Ovary (tissue), 9 donors: ENCODE data around the gene PRDM7. TPM values are rescaled to one million over a fixed set of nuclear protein-coding genes. Genes with fewer than 3 reads are reported as not detected.

Experiments used
- DNase-seq, 5 donors: peaks; one replicate each; pipeline ENCODE4 v3.0.0-alpha.2; 2019 to 2020
- H3K27ac ChIP-seq, 2 donors: fragments of 200-600 bp; one replicate each; pipeline versions ENCODE4 v1.5.1 to v1.8.0; 2019 to 2022
- H3K27me3 ChIP-seq: fragments of 200-600 bp; one replicate; pipeline ENCODE4 v1.8.0; 2022
- H3K36me3 ChIP-seq: fragments of 200-600 bp; sonication (generic); one replicate; pipeline ENCODE4 v1.5.1; 2019
- H3K4me1 ChIP-seq: one replicate; pipeline ENCODE4 v1.8.1; 2013; ENCODE audit warnings: mild to moderate bottlenecking, moderate library complexity; ENCODE audit not compliant: insufficient read depth
- H3K4me3 ChIP-seq: fragments of 200-600 bp; sonication (generic); one replicate; pipeline ENCODE4 v1.5.1; 2017
- H3K9me3 ChIP-seq, 2 donors: fragments of 200-600 bp in 1 of 2; sonication (generic) in 1 of 2; one replicate each; pipeline versions ENCODE4 v1.5.1 to v1.8.1; 2013 to 2019; ENCODE audit warnings: mild to moderate bottlenecking in 1 of 2, moderate library complexity in 1 of 2
- EP300 ChIP-seq: sonication (generic); formaldehyde crosslinking; IDR thresholded peaks from one replicate; pipeline ENCODE4 v1.6.1; 2017; ENCODE audit warnings: antibody characterized with exemption
- POLR2A ChIP-seq: fragments of 450-650 bp; IDR thresholded peaks from one replicate; pipeline ENCODE4 v1.6.1; 2017; ENCODE audit warnings: antibody characterized with exemption, mild to moderate bottlenecking, moderate library complexity
- WGBS, 3 donors: extraction: QIAGEN DNeasy Blood & Tissue Kit in 1 of 3; methylation state at CpG; one replicate each; pipeline versions ENCODE4 v1.1.5 to v1.1.7; 2013 to 2017; 5-methylcytosine and 5-hydroxymethylcytosine counted together
- intact Hi-C, 4 donors: fragments of 100-400 bp; cut with DNase I; formaldehyde crosslinking; loops; one replicate each; pipeline versions ENCODE4 v1.11.0 to v1.15.1; 2022 to 2023
- polyA plus RNA-seq, 2 donors: library from polyadenylated mRNA; stranded (reverse); fragments of 200-250 nt in 1 of 2; fragments of 350-450 nt in 1 of 2; fragmentation: Illumina TruSeq in 1 of 2; extraction: RNeasy Lipid Tissue Mini Kit (QIAGEN cat#74804) in 1 of 2; gene quantifications; one replicate each; pipeline ENCODE4 v1.2.3, GENCODE V29; 2013 to 2014
- total RNA-seq, 7 donors: library from RNA; depleted of rRNA in 2 of 7; stranded (reverse); fragments of >200 nt in 2 of 7; fragmentation: NEBNext Ultra II Directional in 3 of 7; extraction: Animal tissue kit (Norgen Biotek cat#: 25700) in 3 of 7; gene quantifications; one replicate each; pipeline versions ENCODE4 v1.1.0 to v1.2.4, GENCODE V29; 2016 to 2023
- TF ChIP-seq, protein P1 (sequence below), 3 donors: fragments of 450-650 bp in 2 of 3; fragments of 200-600 bp in 1 of 3; IDR thresholded peaks; one replicate each; pipeline versions ENCODE4 v1.5.1 to v1.8.0; 2016 to 2022; ENCODE audit warnings: antibody characterized with exemption in 3 of 3, mild to moderate bottlenecking in 1 of 3
- donor health status: DM: no; HTN: no; CAD: no; lungs with moderate emphysema.
- donor health status: DM: no; HTN: no; CAD: no.
- donor health status: Bipolar disorder and iron deficiency.
- donor health status: DM: yes; HTN: yes; CAD: no.
- donor health status: DM: no; HTN: no; CAD: no.
- donor health status: DM: yes; HTN: yes; CAD: no.

Gene PRDM7
- total and polyA plus RNA-seq, 9 donors, result not detected

DNA sequence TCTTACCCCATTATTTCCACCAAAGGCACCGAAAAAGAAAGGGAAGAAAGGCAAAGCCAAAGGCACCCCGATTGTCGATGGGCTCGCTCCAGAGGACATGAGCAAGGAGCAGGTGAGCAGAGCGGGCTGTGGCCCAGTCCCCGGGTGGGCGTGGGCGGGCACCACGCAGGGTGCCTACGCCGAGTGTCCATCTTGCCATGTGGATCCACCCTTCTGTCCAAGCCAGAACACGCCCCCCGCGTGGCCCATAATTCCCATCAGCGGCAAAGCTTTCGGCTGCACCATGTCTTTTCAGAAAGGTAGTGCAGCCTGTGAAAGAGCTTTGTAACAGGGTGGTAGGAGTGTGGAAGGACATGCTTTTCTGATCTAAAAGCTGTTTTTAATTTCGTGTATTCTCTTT is 49.5 kb downstream of the PRDM7 start:
- 92 to 94% (median 93%) methylated on average over 17 of the region's 17 CpGs for WGBS, 3 donors
- no peak for TF ChIP-seq EP300
- TF ChIP-seq POLR2A, result no peak
- TF ChIP-seq, protein P1, sequence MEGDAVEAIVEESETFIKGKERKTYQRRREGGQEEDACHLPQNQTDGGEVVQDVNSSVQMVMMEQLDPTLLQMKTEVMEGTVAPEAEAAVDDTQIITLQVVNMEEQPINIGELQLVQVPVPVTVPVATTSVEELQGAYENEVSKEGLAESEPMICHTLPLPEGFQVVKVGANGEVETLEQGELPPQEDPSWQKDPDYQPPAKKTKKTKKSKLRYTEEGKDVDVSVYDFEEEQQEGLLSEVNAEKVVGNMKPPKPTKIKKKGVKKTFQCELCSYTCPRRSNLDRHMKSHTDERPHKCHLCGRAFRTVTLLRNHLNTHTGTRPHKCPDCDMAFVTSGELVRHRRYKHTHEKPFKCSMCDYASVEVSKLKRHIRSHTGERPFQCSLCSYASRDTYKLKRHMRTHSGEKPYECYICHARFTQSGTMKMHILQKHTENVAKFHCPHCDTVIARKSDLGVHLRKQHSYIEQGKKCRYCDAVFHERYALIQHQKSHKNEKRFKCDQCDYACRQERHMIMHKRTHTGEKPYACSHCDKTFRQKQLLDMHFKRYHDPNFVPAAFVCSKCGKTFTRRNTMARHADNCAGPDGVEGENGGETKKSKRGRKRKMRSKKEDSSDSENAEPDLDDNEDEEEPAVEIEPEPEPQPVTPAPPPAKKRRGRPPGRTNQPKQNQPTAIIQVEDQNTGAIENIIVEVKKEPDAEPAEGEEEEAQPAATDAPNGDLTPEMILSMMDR (IDR thresholded peaks at IDR 0.05), result no peak
- Histone ChIP-seq H3K27ac (no peak overlapping the region), H3K27me3 (no peaks in the 10 kb centered on the region), H3K4me3 (no peak overlapping the region), H3K9me3 (no peaks in the 10 kb centered on the region), H3K4me1 (peaks cover 3% of the 10 kb centered on the region), H3K36me3 (no peaks in the 10 kb centered on the region)
- DNase-seq, result no peak
- intact Hi-C loops, result no loop called here

- DNase-seq, result no peak
- no peaks in the 10 kb centered on the region for H3K9me3 ChIP-seq
- no peaks in the 10 kb centered on the region for H3K36me3 ChIP-seq
- no peak overlapping the region for H3K27ac ChIP-seq
- no peaks in the 10 kb centered on the region for H3K27me3 ChIP-seq
- WGBS, 3 donors, result 85 to 87% (median 86%) methylated on average over 8 of the region's 8 CpGs
- intact Hi-C loops, result no loop called here
- TF ChIP-seq POLR2A (no peak), EP300 (no peak)
- TF ChIP-seq, protein P1 (IDR thresholded peaks at IDR 0.05), result no peak
- no peak overlapping the region for H3K4me3 ChIP-seq
- H3K4me1 ChIP-seq, result peaks cover 5% of the 10 kb centered on the region
Observed at GRCh38 chr16:90026135-90026534, 51.0 kb downstream of the PRDM7 start.

- Histone ChIP-seq H3K4me3 (peak overlapping the region; percentile 63), H3K36me3 (no peaks in the 10 kb centered on the region), H3K27me3 (no peaks in the 10 kb centered on the region), H3K9me3 (no peaks in the 10 kb centered on the region), H3K4me1 (peaks cover 7% of the 10 kb centered on the region), H3K27ac (peak overlapping the region in 1 of 2 donors; percentile 66)
- 11 to 30% (median 15%) methylated on average over 7 of the region's 7 CpGs for WGBS, 3 donors
- DNase-seq, result no peak
- intact Hi-C loops, result no loop called here
- TF ChIP-seq EP300, result no peak
- TF ChIP-seq, protein P1 (IDR thresholded peaks at IDR 0.05), result no peak
- TF ChIP-seq POLR2A, result no peak
Observed at GRCh38 chr16:90023078-90023447, 54.1 kb downstream of the PRDM7 start.

GRCh38 chr16:90022209-90023077 is 54.7 kb downstream of the PRDM7 start:
- peak; percentile 92 to 95 (median 95) for DNase-seq
- peak overlapping the region in 1 of 2 donors; percentile 66 for H3K27ac ChIP-seq
- peaks cover 7% of the 10 kb centered on the region for H3K4me1 ChIP-seq
- TF ChIP-seq, protein P1 (IDR thresholded peaks at IDR 0.05), result no peak
- TF ChIP-seq EP300, result no peak
- no peak for TF ChIP-seq POLR2A
- H3K27me3 ChIP-seq, result no peaks in the 10 kb centered on the region
- no peaks in the 10 kb centered on the region for H3K36me3 ChIP-seq
- H3K9me3 ChIP-seq, result no peaks in the 10 kb centered on the region
- intact Hi-C loops, result no loop called here
- H3K4me3 ChIP-seq, result peak overlapping the region; percentile 63
- 4 to 5% (median 4%) methylated on average over 55 to 57 of the region's 57 CpGs for WGBS, 3 donors
